ENCODE data around the gene IGF1R. TPM values are rescaled to one million over a fixed set of nuclear protein-coding genes. Genes with fewer than 3 reads are reported as not detected.

Gene IGF1R
- polyA plus RNA-seq, 12 donors = 12.5 to 29.8 (median 16.6) TPM; not detected in 1

GRCh38 chr15:98855815-98856531 lies 207.6 kb downstream of the IGF1R start:
- no peak for DNase-seq

GRCh38 chr15:98856532-98856907 lies 208.2 kb downstream of the IGF1R start:
- no peak for DNase-seq

GRCh38 chr15:98858610-98859023 lies 210.3 kb downstream of the IGF1R start:
- no peak for DNase-seq

GRCh38 chr15:98859149-98859548 lies 210.8 kb downstream of the IGF1R start:
- no peak for DNase-seq

GRCh38 chr15:98860281-98861041 lies 212.1 kb downstream of the IGF1R start:
- DNase-seq = peak; percentile 34

GRCh38 chr15:98861188-98861587 lies 212.8 kb downstream of the IGF1R start:
- no peak for DNase-seq

- DNase-seq = no peak
Observed at GRCh38 chr15:98863983-98864382, 215.6 kb downstream of the IGF1R start.

- peak; percentile 71 for DNase-seq
Observed at GRCh38 chr15:98865397-98866339, 217.3 kb downstream of the IGF1R start.

GRCh38 chr15:98866511-98866910 lies 218.2 kb downstream of the IGF1R start:
- peak; percentile 43 for DNase-seq

- DNase-seq = no peak
Observed at GRCh38 chr15:98868564-98868963, 220.2 kb downstream of the IGF1R start.

- DNase-seq = no peak
Observed at GRCh38 chr15:98870788-98871187, 222.4 kb downstream of the IGF1R start.

- DNase-seq = no peak
Observed at GRCh38 chr15:98872774-98873173, 224.4 kb downstream of the IGF1R start.

- no peak for DNase-seq
Observed at GRCh38 chr15:98873441-98874218, 225.3 kb downstream of the IGF1R start.

- DNase-seq = no peak
Observed at GRCh38 chr15:98874370-98874769, 226.0 kb downstream of the IGF1R start.

- DNase-seq = no peak
Observed at GRCh38 chr15:98874773-98875172, 226.4 kb downstream of the IGF1R start.

- no peak for DNase-seq
Observed at GRCh38 chr15:98875309-98875708, 227.0 kb downstream of the IGF1R start.

GRCh38 chr15:98876451-98877369 lies 228.4 kb downstream of the IGF1R start:
- no peak for DNase-seq

- DNase-seq = no peak
Observed at GRCh38 chr15:98878172-98878571, 229.8 kb downstream of the IGF1R start.

GRCh38 chr15:98878862-98879261 lies 230.5 kb downstream of the IGF1R start:
- no peak for DNase-seq

Measured in muscle of arm (tissue), 12 donors.